BJ (cell line): ENCODE data around the gene PITPNM2. TPM values are rescaled to one million over a fixed set of nuclear protein-coding genes. Genes with fewer than 3 reads are reported as not detected.

ENCODE experiments used
- CTCF ChIA-PET: fragments of 350-600 bp; formaldehyde crosslinking; extraction: SDS; loops from one replicate; lab custom pipeline; 2021; ENCODE audit warnings: antibody characterized with exemption, inconsistent platforms; lab: Yijun Ruan, JAX
- POLR2A ChIA-PET: fragments of 300-600 bp; sonication (Branson Sonifier 250); formaldehyde crosslinking; extraction: SDS; loops from one replicate; lab custom pipeline; 2021; ENCODE audit warnings: antibody characterized with exemption; lab: Charles Lee
- DNase-seq: peaks from one replicate; pipeline ENCODE4 v3.0.0-alpha.2; 2011; ENCODE audit warnings: low read depth
- H3K27me3 ChIP-seq: 2 replicates; pipeline ENCODE4 v1.6.0; 2011; ENCODE audit warnings: low read length; ENCODE audit not compliant: control insufficient read depth, insufficient read depth
- H3K36me3 ChIP-seq: 2 replicates; pipeline ENCODE4 v1.5.1; 2011; ENCODE audit warnings: low read length; ENCODE audit not compliant: control insufficient read depth, insufficient read depth
- H3K4me3 ChIP-seq: 2 replicates; pipeline ENCODE4 v1.5.1; 2011; ENCODE audit warnings: low read depth, mild to moderate bottlenecking, control low read depth, low read length
- polyA plus RNA-seq: library from polyadenylated mRNA; depleted of rRNA; stranded (reverse); fragments of >200 nt; gene quantifications from 2 replicates; pipeline ENCODE4 v1.2.3, GENCODE V29; 2011
- TF ChIP-seq, protein P1 (sequence below): IDR thresholded peaks from 2 replicates; pipeline ENCODE4 v1.5.1; 2011; ENCODE audit warnings: low read depth, mild to moderate bottlenecking, control low read depth, inconsistent platforms, low read length, moderate library complexity; ENCODE audit not compliant: insufficient read depth

PITPNM2 gene
- polyA plus RNA-seq, 1 experiment: 1.3 TPM

DNA sequence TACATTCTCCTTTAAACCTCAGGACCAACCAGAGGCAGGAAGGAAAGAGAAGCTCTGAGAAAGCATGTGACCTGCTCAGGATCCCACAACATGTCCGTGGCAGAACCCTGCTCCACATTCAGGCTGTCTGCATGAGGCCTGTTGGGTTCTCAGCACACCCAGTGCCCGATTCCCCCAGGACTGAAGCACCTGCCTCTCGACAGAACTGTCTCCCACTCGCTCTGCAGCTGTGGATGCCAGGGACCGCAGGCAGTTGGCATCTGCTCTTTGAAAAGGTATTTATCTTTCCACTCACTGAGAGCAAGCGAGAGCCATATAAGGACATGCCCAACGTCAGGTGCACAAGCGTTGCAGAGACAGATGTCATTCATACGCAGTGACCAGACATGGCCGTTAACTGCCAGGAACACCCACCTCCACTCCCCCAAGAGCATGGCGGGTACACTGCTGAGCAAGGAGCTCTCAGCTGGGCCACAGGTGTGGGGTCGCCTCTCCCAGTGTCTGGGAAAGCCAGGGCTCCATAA, 18.9 kb downstream of the PITPNM2 start:
- ChIA-PET POLR2A (no interaction called here), CTCF (no interaction called here)

DNA sequence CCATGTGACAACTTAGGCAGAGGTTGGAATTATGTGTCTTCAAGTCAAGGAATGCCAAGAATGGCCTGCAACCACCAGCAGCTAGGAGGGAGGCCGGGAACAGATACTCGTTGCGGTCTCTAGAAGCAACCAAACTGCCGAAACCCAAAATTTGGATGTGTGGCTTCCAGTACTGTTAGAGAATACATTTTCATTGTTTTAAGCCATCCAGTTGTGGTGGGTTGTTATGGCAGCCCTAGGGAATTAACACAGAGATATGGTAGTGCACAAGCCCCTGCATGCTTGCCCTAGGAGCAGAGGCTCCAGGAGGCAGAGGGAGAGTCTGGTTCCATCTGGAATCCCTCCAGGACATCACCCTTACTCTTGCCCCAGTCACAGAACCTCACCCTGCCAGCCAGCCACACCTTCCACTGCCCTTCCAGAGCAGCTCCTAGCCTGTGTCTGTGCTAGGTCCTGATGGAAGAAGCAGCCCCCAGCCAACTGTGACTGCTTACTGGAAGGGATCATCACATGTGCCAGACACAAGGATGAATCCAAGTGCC, 19.5 kb downstream of the PITPNM2 start:
- DNase-seq: no peak

More for the DNA sequence above, 18.9 kb downstream of the PITPNM2 start:
- DNase-seq: no peak
- Histone ChIP-seq H3K36me3 (no peaks in the 10 kb centered on the region), H3K4me3 (no peak overlapping the region), H3K27me3 (no peaks in the 10 kb centered on the region)
- TF ChIP-seq, protein P1, sequence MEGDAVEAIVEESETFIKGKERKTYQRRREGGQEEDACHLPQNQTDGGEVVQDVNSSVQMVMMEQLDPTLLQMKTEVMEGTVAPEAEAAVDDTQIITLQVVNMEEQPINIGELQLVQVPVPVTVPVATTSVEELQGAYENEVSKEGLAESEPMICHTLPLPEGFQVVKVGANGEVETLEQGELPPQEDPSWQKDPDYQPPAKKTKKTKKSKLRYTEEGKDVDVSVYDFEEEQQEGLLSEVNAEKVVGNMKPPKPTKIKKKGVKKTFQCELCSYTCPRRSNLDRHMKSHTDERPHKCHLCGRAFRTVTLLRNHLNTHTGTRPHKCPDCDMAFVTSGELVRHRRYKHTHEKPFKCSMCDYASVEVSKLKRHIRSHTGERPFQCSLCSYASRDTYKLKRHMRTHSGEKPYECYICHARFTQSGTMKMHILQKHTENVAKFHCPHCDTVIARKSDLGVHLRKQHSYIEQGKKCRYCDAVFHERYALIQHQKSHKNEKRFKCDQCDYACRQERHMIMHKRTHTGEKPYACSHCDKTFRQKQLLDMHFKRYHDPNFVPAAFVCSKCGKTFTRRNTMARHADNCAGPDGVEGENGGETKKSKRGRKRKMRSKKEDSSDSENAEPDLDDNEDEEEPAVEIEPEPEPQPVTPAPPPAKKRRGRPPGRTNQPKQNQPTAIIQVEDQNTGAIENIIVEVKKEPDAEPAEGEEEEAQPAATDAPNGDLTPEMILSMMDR: no peak

DNA sequence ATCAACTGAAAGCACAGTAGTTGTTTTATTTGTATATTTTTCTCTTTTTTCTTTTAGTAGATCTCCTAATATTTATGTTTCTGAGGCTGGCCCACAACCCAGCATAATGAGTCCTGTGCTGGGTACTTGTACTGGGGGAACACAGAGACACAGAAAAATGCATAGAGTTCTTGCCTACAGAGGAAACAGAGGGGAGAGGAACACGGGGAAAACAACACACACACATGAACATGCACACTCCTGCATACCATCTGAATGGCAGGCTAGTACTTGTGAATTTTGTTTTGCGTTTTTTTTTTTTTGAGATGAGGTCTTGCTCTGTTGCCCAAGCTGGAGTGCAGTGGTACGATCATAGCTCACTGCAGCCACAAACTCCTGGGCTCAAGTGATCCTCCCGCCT, 21.3 kb downstream of the PITPNM2 start:
- POLR2A ChIA-PET: no interaction called here
- TF ChIP-seq, protein P1: no peak
- DNase-seq: no peak
- no peaks in the 10 kb centered on the region for H3K27me3 ChIP-seq
- H3K36me3 ChIP-seq: no peaks in the 10 kb centered on the region
- CTCF ChIA-PET: interaction anchor here (0.7 kb wide), 1 partner anchor 55 kb away, joined by 3 read pairs; no protein-coding TSS in a partner anchor
- H3K4me3 ChIP-seq: no peak overlapping the region

More for the DNA sequence above, 19.5 kb downstream of the PITPNM2 start:
- Histone ChIP-seq H3K4me3 (no peak overlapping the region), H3K27me3 (no peaks in the 10 kb centered on the region), H3K36me3 (no peaks in the 10 kb centered on the region)
- CTCF ChIA-PET: no interaction called here
- TF ChIP-seq, protein P1: no peak
- POLR2A ChIA-PET: no interaction called here

DNA sequence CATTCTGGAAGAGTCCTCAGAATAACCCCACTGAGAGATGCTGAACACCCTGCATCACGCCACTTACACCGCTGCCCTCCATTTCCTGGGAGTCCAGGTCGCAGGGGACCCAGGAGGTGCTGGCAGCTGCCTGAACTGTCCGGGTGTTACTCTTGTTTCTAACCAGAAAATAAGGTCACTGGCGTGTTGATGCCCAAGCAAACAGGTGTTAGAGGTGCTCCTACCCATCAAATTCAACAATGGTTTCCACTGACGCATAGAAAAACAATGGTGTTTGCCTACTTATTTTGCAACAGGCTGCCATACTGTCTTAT, 23.8 kb downstream of the PITPNM2 start:
- Histone ChIP-seq H3K27me3 (no peaks in the 10 kb centered on the region), H3K4me3 (no peak overlapping the region), H3K36me3 (no peaks in the 10 kb centered on the region)
- CTCF ChIA-PET: interaction anchor here (0.6 to 1.8 kb wide), 3 partner anchors 21 to 111 kb away, joined by 3 to 5 read pairs (median 5); no protein-coding TSS in a partner anchor
- DNase-seq: no peak
- TF ChIP-seq, protein P1: no peak
- POLR2A ChIA-PET: no interaction called here

DNA sequence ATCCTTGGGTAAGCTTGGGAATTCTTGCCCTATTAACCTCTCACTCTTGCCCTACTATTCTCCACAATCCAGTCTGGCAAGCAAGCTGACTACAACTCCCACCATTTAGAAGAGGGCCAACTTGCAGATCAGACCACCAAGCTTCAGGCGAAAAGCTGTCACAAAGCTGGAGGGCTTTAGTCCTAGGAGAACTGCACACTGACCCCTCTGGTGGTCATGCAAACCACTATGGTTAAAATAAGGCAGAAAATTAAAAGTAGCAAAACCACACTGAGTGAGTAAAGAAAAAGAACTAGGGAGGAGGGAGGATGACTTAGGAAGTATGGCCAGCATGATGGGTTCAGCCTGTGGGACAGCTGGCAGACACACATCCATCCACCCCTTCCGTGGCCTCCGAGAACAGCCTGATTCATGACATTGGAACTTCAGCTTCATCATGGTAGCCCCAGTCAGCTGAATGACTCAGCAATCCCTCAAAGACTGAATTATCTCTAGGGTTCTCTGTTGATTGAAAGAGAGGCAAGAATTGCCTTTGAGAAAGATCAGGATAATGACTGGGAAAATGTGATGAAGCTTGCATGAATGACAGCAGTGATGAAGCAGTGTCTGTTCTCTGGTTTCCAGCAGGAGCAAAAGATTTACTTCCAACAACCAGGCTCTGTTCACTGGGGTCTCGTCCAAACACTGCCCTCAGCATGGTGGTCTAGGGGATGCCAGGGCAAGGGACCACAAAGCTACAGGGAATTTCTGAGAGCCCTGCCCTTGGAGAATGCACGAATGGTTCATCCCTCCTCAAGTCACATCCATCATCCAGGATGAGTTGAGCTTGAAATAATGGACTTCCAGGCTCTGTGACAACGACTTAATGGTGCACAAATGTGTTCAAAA, 24.4 kb downstream of the PITPNM2 start:
- TF ChIP-seq, protein P1: peak; percentile 55
- ChIA-PET CTCF (interaction anchor here (0.6 to 1.8 kb wide), 6 partner anchors 11 to 230 kb away, joined by 3 to 5 read pairs (median 3); no protein-coding TSS in a partner anchor), POLR2A (no interaction called here)
- no peaks in the 10 kb centered on the region for H3K36me3 ChIP-seq
- H3K27me3 ChIP-seq: no peaks in the 10 kb centered on the region
- peak; percentile 92 for DNase-seq
- H3K4me3 ChIP-seq: no peak overlapping the region
